Measurements from ENCODE around the gene CEP89. TPM values are rescaled to one million over a fixed set of nuclear protein-coding genes. Genes with fewer than 3 reads are reported as not detected.
"Not testable (repeated sequence)": the region's sequence is repeated elsewhere in the genome, so short reads cannot be mapped to it uniquely, and the experiment has no call there.

CEP89 gene
- total RNA-seq, 1 donor from 2014 or later = 29.0 TPM

DNA sequence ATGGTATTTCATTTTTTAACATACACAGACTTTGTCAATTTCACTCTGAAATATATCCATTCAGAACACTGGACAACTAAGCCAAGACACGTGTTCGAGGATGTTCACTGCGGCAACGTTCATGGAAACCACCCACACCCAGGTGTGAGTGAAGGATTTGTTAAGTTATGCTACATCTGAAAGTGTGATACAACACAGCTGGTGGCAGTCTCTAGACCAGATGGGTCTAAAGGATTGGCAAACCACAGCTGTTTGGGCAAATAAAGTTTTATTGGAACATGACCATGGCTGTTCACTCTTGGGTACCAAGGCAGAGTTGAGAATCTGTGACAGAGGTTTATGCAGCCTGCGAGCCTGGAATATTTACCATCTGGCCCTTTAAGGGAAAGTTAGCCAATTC, 114.2 kb downstream of the CEP89 start:
- Mint-ChIP-seq H3K9me3 (no peaks in the 10 kb centered on the region), H3K27ac (no peak overlapping the region), H3K4me3 (no peak overlapping the region), H3K27me3 (ENCODE audit: low read depth) (no peaks in the 10 kb centered on the region), H3K4me1 (no peaks in the 10 kb centered on the region), H3K36me3 (no peaks in the 10 kb centered on the region)
- no peak for DNase-seq (ENCODE audit: low spot score in 2 of 2, unreplicated experiment in 2 of 2)
- TF ChIP-seq, protein P1, sequence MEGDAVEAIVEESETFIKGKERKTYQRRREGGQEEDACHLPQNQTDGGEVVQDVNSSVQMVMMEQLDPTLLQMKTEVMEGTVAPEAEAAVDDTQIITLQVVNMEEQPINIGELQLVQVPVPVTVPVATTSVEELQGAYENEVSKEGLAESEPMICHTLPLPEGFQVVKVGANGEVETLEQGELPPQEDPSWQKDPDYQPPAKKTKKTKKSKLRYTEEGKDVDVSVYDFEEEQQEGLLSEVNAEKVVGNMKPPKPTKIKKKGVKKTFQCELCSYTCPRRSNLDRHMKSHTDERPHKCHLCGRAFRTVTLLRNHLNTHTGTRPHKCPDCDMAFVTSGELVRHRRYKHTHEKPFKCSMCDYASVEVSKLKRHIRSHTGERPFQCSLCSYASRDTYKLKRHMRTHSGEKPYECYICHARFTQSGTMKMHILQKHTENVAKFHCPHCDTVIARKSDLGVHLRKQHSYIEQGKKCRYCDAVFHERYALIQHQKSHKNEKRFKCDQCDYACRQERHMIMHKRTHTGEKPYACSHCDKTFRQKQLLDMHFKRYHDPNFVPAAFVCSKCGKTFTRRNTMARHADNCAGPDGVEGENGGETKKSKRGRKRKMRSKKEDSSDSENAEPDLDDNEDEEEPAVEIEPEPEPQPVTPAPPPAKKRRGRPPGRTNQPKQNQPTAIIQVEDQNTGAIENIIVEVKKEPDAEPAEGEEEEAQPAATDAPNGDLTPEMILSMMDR (IDR thresholded peaks at IDR 0.05; ENCODE audit: unreplicated experiment) = no peak

DNA sequence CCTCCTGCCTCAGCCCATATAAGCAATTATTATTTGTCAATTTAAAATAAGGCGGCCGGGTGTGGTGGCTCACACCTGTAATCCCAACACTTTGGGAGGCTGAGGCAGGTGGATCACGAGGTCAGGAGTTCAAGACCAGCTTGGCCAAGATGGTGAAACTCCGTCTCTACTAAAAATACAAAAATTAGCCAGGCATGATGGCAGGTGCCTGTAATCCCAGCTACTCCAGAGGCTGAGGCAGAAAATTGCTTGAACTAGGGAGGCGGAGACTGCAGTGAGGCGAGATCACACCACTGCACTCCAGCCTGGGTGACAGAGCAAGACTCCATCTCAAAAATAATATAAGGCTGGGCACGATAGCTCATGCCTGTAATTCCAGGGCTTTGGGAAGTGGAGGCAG, 114.9 kb downstream of the CEP89 start:
- not testable (repeated sequence) for H3K27ac Mint-ChIP-seq; H3K4me1 Mint-ChIP-seq; H3K27me3 Mint-ChIP-seq (ENCODE audit: low read depth); H3K4me3 Mint-ChIP-seq; H3K36me3 Mint-ChIP-seq; DNase-seq (ENCODE audit: low spot score in 2 of 2, unreplicated experiment in 2 of 2); H3K9me3 Mint-ChIP-seq

DNA sequence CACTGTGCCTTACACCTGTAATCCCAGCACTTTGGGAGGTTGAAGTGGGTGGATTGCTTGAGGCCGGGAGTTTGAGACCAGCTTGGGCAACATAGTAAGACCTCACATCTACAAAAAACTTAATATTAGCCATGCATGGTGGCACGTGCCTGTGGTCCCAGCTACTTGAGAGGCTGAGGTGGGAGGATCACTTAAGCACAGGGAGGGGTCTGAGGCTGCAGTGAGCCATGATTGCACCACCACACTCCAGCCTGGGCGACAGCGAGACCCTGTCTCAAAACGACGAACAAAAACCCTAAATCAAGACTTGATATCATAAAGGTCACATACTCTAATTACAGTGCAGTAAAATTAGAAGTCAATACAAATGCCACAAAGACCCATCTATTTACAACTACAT, 119.5 kb downstream of the CEP89 start:
- DNase-seq (ENCODE audit: low spot score in 2 of 2, unreplicated experiment in 2 of 2) = no peak
- Mint-ChIP-seq H3K4me1 (no peaks in the 10 kb centered on the region), H3K27ac (no peak overlapping the region), H3K27me3 (ENCODE audit: low read depth) (no peaks in the 10 kb centered on the region), H3K9me3 (no peaks in the 10 kb centered on the region), H3K36me3 (no peaks in the 10 kb centered on the region), H3K4me3 (no peak overlapping the region)
- TF ChIP-seq, protein P1 (IDR thresholded peaks at IDR 0.05; ENCODE audit: unreplicated experiment) = no peak

DNA sequence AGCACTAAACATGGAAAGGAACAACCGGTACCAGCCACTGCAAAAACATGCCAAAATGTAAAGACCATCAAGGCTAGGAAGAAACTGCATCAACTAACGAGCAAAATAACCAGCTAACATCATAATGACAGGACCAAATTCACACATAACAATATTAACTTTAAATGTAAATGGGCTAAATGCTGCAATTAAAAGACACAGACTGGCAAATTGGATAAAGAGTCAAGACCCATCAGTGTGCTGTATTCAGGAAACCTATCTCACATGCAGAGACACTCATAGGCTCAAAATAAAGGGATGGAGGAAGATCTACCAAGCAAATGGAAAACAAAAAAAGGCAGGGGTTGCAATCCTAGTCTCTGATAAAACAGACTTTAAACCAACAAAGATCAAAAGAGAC, 123.7 kb downstream of the CEP89 start:
- not testable (repeated sequence) for DNase-seq (ENCODE audit: low spot score in 2 of 2, unreplicated experiment in 2 of 2); H3K27me3 Mint-ChIP-seq (ENCODE audit: low read depth); H3K4me1 Mint-ChIP-seq; H3K36me3 Mint-ChIP-seq; H3K4me3 Mint-ChIP-seq; H3K9me3 Mint-ChIP-seq; H3K27ac Mint-ChIP-seq

DNA sequence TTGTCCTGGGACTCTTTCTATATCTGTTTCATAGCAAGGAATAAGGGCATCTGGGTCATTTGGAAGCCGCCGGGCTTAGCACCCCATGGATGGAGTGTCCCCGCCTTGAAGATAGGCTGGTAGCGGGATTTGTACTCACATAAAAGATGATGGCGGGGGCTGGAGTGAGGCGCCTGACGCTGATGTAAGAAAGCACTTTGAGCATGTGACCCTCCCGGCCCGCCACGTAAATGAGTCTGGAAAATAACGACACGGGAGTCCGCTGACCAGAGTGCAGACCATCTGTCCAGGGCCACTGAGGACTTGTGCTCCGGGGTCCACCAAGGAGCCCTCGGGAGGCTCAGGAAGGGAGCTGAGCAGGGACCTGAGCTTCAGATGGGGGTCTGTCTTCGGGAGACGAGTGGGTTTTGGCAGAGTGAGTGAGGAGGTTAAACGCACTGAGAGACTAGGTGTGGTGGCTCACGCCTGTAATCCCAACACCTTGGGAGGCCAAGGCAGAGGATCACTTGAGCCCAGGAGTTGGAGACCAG, 128.0 kb downstream of the CEP89 start:
- no peak overlapping the region for H3K27ac Mint-ChIP-seq

DNA sequence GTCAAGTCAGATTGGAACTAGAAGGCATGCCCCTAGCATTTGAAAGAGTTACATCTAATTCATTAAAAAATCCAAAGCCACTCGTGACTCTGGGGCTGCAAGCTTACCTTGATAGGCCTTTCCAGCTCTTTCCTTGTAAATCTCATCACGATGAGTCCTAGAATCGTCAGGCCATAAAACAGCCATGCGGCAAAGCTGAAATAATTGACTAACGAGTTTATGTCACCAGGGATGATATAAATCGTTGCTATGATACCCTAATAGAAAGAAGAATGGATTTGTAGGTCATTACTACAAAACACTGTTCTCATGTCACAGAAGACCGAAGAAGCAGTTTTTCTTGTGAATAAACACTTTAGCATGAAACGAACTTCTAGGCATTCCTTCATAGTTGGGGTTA, 129.7 kb downstream of the CEP89 start:
- H3K4me1 Mint-ChIP-seq = no peaks in the 10 kb centered on the region
- H3K9me3 Mint-ChIP-seq = peaks cover 19% of the 10 kb centered on the region
- H3K27me3 Mint-ChIP-seq (ENCODE audit: low read depth) = no peaks in the 10 kb centered on the region
- peaks cover 6% of the 10 kb centered on the region for H3K36me3 Mint-ChIP-seq
- TF ChIP-seq, protein P1 (IDR thresholded peaks at IDR 0.05; ENCODE audit: unreplicated experiment) = no peak
- no peak overlapping the region for H3K27ac Mint-ChIP-seq
- no peak overlapping the region for H3K4me3 Mint-ChIP-seq
- no peak for DNase-seq (ENCODE audit: low spot score in 2 of 2, unreplicated experiment in 2 of 2)

More for the DNA sequence above, 128.0 kb downstream of the CEP89 start:
- Mint-ChIP-seq H3K27me3 (ENCODE audit: low read depth) (no peaks in the 10 kb centered on the region), H3K36me3 (peaks cover 6% of the 10 kb centered on the region), H3K4me3 (no peak overlapping the region), H3K4me1 (no peaks in the 10 kb centered on the region), H3K9me3 (peaks cover 19% of the 10 kb centered on the region)
- no peak for DNase-seq (ENCODE audit: low spot score in 2 of 2, unreplicated experiment in 2 of 2)
- TF ChIP-seq, protein P1 (IDR thresholded peaks at IDR 0.05; ENCODE audit: unreplicated experiment) = no peak

DNA sequence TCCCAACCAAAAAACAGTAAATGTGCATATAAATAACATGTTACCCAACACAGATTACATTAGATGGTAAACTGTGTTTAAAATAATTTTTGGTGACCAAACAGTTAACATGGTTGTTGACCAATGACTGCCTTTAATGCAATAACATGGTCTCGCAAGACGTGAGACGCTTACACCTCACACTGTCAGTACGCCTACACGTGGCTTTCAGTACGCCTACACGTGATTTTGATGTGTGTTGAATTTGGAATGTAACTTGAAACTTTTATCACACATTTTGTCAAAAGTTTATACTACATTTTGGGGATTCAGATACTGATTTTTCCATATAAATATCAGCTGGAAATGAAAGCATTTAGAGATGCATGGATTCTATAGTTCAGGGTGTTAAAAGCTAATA, 134.2 kb downstream of the CEP89 start:
- DNase-seq (ENCODE audit: low spot score in 2 of 2, unreplicated experiment in 2 of 2) = no peak
- H3K27ac Mint-ChIP-seq = no peak overlapping the region
- H3K4me3 Mint-ChIP-seq = no peak overlapping the region
- no peaks in the 10 kb centered on the region for H3K27me3 Mint-ChIP-seq (ENCODE audit: low read depth)
- TF ChIP-seq, protein P1 (IDR thresholded peaks at IDR 0.05; ENCODE audit: unreplicated experiment) = no peak
- peaks cover 6% of the 10 kb centered on the region for H3K36me3 Mint-ChIP-seq
- no peaks in the 10 kb centered on the region for H3K4me1 Mint-ChIP-seq
- H3K9me3 Mint-ChIP-seq = peaks cover 19% of the 10 kb centered on the region

DNA sequence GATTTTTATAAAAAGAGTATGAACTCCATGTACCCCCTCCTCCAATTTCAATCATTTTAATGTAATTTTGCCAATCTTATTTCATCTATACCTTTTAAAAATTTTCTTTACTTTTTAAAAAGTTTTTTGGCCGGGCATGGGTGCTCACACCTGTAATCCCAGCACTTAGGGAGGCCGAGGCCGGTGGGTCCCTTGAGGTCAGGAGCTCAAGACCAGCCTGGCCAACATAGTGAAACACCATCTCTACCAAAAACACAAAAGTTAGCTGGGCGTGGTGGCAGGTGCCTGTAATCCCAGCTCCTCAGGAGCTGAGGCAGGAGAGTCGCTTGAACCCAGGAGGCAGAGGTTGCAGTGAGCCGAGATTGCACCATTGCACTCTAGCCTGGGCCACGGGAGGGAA, 138.4 kb downstream of the CEP89 start:
- not testable (repeated sequence) for H3K27ac Mint-ChIP-seq; H3K9me3 Mint-ChIP-seq; DNase-seq (ENCODE audit: low spot score in 2 of 2, unreplicated experiment in 2 of 2); H3K4me1 Mint-ChIP-seq; H3K4me3 Mint-ChIP-seq; H3K36me3 Mint-ChIP-seq; H3K27me3 Mint-ChIP-seq (ENCODE audit: low read depth)

DNA sequence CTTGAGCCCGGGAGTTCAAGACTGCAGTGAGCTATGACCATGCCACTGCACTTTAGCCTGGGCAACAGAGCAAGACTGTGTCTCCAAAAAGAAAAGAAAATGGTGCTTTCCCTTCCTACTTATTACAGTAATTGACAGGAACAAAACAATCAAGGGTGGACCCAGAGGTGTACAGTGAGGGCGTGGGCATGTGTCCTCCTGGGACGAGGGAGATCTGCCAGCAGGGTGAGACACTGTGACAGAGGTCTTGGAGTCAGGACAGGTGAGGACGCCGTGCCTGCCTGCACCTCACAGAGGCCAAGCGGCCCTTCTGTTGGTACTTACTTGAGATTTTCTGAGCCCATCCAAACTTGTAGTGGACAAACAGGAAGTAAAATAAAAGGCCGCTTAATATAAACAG, 138.9 kb downstream of the CEP89 start:
- not testable (repeated sequence) for H3K4me1 Mint-ChIP-seq; H3K27me3 Mint-ChIP-seq (ENCODE audit: low read depth); DNase-seq (ENCODE audit: low spot score in 2 of 2, unreplicated experiment in 2 of 2); H3K27ac Mint-ChIP-seq; H3K4me3 Mint-ChIP-seq; H3K36me3 Mint-ChIP-seq; H3K9me3 Mint-ChIP-seq

DNA sequence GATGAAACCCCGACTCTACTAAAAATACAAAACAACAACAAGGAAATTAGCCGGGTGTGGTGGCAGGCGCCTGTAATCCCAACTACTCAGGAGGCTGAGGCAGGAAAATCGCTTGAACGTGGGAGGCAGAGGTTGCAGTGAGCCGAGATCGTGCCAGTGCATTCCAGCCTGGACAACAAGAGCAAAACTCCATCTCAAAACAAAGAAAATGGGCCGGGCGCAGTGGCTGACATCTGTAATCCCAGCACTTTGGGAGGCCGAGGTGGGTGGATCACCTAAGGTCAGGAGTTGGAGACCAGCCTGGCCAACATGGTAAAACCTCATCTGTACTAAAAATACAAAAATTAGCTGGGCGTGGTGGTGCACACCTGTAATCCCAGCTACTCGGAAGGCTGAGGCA, 139.7 kb downstream of the CEP89 start:
- H3K4me3 Mint-ChIP-seq; H3K36me3 Mint-ChIP-seq; H3K4me1 Mint-ChIP-seq; H3K9me3 Mint-ChIP-seq; H3K27ac Mint-ChIP-seq; H3K27me3 Mint-ChIP-seq (ENCODE audit: low read depth); DNase-seq (ENCODE audit: low spot score in 2 of 2, unreplicated experiment in 2 of 2): not testable (repeated sequence)
